Lung (tissue), 12 donors: ENCODE data around the gene ACACB. TPM values are rescaled to one million over a fixed set of nuclear protein-coding genes. Genes with fewer than 3 reads are reported as not detected.

Experiments used
- ATAC-seq: fragments of 200-7000 bp; cut with Tn5 transposase; one replicate; pipeline ENCODE4 v1.9.1; 2020; ENCODE audit warnings: moderate number of reproducible peaks; ENCODE audit not compliant: insufficient read depth, low FRiP score
- DNase-seq, 3 donors: peaks; one replicate each; pipeline ENCODE4 v3.0.0-alpha.2; 2013 to 2017
- H3K27ac ChIP-seq, 2 donors: one replicate each; pipeline ENCODE4 v1.5.1; 2013; ENCODE audit warnings: mild to moderate bottlenecking in 2 of 2, moderate library complexity in 2 of 2, control low read depth in 1 of 2, inconsistent platforms in 1 of 2, low read depth in 1 of 2, low read length in 1 of 2
- H3K27me3 ChIP-seq, 3 donors: one replicate each; pipeline ENCODE4 v1.5.1; 2013; ENCODE audit warnings: low read length in 2 of 3; ENCODE audit not compliant: control insufficient read depth in 3 of 3, insufficient read depth in 3 of 3
- H3K36me3 ChIP-seq, 4 donors: one replicate each; pipeline ENCODE4 v1.5.1; 2013; ENCODE audit warnings: low read length in 4 of 4, mild to moderate bottlenecking in 1 of 4, moderate library complexity in 1 of 4; ENCODE audit not compliant: control insufficient read depth in 4 of 4, insufficient read depth in 4 of 4
- H3K4me1 ChIP-seq, 5 donors: one replicate each; pipeline ENCODE4 v1.5.1; 2013; ENCODE audit warnings: low read length in 5 of 5, mild to moderate bottlenecking in 2 of 5, moderate library complexity in 1 of 5; ENCODE audit not compliant: control insufficient read depth in 5 of 5, insufficient read depth in 5 of 5
- H3K4me3 ChIP-seq: one replicate; pipeline ENCODE4 v1.5.1; 2013; ENCODE audit warnings: mild to moderate bottlenecking, control low read depth, moderate library complexity
- H3K9ac ChIP-seq, 2 donors: one replicate each; pipeline ENCODE4 v1.5.1; 2013; ENCODE audit warnings: low read length in 2 of 2, control low read depth in 1 of 2; ENCODE audit not compliant: insufficient read depth in 1 of 2
- H3K9me3 ChIP-seq, 4 donors: one replicate each; pipeline ENCODE4 v1.5.1; 2013; ENCODE audit warnings: low read length in 3 of 4, mild to moderate bottlenecking in 1 of 4, moderate library complexity in 1 of 4; ENCODE audit not compliant: control insufficient read depth in 4 of 4, insufficient read depth in 3 of 4
- WGBS, 2 donors: extraction: QIAGEN DNeasy Blood & Tissue Kit; methylation state at CpG; one replicate each; pipeline ENCODE4 v1.1.7; 2013; 5-methylcytosine and 5-hydroxymethylcytosine counted together
- polyA plus RNA-seq, 2 donors: library from polyadenylated mRNA; stranded (reverse); fragments of 200-250 nt; gene quantifications; one replicate each; pipeline ENCODE4 v1.2.1, GENCODE V29; 2013
- total RNA-seq, 2 donors: library from RNA; depleted of rRNA in 1 of 2; stranded (reverse); fragments of >200 nt in 1 of 2; gene quantifications; one replicate each; pipeline ENCODE4 v1.2.1, GENCODE V29; 2014 to 2021
- TF ChIP-seq, protein P1 (sequence below): IDR thresholded peaks from 2 replicates; pipeline ENCODE4 v1.5.1; 2012; ENCODE audit warnings: mild to moderate bottlenecking; ENCODE audit errors: control extremely low read depth, extremely low read depth
- donor health status: control.
- donor health status: control.
- donor health status: Bipolar disorder and iron deficiency.
- donor health status: healthy.
- donor health status: DM: yes; HTN: yes; CAD: no.

The ACACB gene
- total and polyA plus RNA-seq, 4 donors = 2.9 to 24.5 (median 18.2) TPM

DNA sequence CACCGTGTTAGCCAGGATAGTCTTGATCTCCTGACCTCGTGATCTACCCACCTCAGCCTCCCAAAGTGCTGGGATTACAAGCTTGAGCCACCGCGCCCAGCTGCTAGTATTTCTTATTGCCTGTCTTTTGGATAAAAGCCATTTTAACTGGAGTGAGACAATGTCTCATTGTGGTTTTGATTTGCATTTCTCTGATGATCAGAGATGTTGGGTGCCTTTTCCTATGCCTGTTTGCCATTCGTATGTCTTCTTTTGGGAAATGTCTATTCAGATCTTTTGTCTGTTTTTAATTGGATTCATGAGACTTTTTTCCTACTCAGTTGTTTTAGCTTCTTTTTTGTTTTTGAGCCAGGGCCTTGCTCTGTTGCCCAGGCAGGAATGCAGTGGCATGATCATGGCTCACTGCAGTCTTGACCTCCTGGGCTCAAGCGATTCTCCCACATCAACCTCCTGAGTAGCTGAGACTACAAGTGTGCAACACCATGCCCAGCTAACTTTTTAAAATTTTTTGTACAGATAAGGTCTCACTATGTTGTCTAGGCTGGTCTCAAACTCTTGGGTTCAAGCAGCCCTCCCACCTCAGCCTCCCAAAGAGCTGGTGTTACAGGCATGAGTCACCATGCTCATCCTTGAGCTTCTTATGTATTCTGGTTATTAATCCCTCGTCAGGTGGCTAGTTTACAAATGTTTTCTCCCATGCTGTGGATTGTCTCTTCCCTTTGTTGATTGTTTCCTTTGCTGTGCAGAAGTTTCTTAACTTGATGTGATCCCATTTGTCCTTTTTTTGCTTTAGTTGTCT lies 65.9 kb downstream of the ACACB start:
- H3K4me3 ChIP-seq = no peak overlapping the region
- DNase-seq = no peak
- no peak overlapping the region for H3K27ac ChIP-seq
- H3K9ac ChIP-seq = no peak overlapping the region
- TF ChIP-seq, protein P1, sequence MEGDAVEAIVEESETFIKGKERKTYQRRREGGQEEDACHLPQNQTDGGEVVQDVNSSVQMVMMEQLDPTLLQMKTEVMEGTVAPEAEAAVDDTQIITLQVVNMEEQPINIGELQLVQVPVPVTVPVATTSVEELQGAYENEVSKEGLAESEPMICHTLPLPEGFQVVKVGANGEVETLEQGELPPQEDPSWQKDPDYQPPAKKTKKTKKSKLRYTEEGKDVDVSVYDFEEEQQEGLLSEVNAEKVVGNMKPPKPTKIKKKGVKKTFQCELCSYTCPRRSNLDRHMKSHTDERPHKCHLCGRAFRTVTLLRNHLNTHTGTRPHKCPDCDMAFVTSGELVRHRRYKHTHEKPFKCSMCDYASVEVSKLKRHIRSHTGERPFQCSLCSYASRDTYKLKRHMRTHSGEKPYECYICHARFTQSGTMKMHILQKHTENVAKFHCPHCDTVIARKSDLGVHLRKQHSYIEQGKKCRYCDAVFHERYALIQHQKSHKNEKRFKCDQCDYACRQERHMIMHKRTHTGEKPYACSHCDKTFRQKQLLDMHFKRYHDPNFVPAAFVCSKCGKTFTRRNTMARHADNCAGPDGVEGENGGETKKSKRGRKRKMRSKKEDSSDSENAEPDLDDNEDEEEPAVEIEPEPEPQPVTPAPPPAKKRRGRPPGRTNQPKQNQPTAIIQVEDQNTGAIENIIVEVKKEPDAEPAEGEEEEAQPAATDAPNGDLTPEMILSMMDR = no peak
- no peak for ATAC-seq
- H3K9me3 ChIP-seq = no peaks in the 10 kb centered on the region
- no peaks in the 10 kb centered on the region for H3K27me3 ChIP-seq
- peaks cover 9 to 42% (median 18%) of the 10 kb centered on the region in 4 donors for H3K36me3 ChIP-seq
- 96 to 97% methylated on average over 7 of the region's 7 CpGs for WGBS, 2 donors
- H3K4me1 ChIP-seq = no peaks in the 10 kb centered on the region

DNA sequence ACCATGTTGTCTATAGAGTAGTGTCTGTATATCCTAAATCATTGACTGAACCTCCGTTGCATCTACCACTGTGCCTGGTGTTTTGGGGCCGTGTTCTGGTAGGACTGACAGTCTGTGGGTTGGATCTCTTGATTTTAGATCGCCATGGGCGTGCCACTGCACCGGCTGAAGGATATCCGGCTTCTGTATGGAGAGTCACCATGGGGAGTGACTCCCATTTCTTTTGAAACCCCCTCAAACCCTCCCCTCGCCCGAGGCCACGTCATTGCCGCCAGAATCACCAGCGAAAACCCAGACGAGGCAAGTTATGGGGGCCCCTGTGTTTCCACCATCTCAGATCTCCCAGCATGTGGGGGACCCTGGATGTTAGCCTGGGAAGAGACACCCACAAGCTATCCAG lies 69.1 kb downstream of the ACACB start:
- H3K4me1 ChIP-seq = no peaks in the 10 kb centered on the region
- no peak for DNase-seq
- no peak overlapping the region for H3K9ac ChIP-seq
- ATAC-seq = no peak
- no peaks in the 10 kb centered on the region for H3K27me3 ChIP-seq
- no peak overlapping the region for H3K4me3 ChIP-seq
- no peak overlapping the region for H3K27ac ChIP-seq
- no peaks in the 10 kb centered on the region for H3K9me3 ChIP-seq
- 97% methylated on average over 12 of the region's 12 CpGs for WGBS, 2 donors
- peaks cover 10 to 29% (median 22%) of the 10 kb centered on the region in 4 donors for H3K36me3 ChIP-seq
- TF ChIP-seq, protein P1 = no peak

DNA sequence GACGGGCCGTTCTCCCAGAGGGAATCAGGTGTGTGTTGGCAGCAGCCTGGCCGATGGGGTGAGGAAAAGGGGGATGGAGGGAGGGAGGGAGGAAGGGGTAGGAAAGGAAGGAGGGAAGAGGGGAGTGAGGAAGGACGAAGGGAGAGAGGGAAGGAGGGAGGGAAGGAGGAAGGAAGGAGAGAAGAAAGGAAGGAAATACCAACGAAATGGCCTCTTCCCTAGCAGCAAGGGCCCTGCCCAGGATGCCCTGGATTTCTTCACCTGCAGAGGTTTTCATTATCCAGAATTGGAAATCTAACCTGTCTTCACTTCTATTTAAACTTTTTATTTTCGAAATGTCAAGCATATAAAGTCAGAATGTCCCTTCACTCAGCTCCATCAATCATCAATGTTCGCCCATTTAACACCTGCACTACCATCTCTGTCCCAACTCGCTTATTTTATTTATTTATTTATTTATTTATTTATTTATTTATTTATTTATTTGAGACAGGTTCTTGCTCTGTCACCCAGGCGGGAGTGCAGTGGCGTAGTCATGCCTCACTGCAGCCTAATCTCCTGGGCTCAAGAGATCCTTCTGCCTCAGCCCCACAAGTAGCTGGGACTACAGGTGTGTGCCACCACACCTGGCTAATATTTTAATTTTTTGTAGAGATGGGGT lies 70.7 kb downstream of the ACACB start:
- no peak for ATAC-seq
- TF ChIP-seq, protein P1 = no peak
- Histone ChIP-seq H3K36me3 (peaks cover 18 to 33% (median 24%) of the 10 kb centered on the region in 4 donors), H3K27ac (no peak overlapping the region), H3K9me3 (no peaks in the 10 kb centered on the region), H3K4me1 (no peaks in the 10 kb centered on the region), H3K9ac (no peak overlapping the region), H3K27me3 (no peaks in the 10 kb centered on the region), H3K4me3 (no peak overlapping the region)
- no peak for DNase-seq
- 82 to 87% methylated on average over 10 of the region's 10 CpGs for WGBS, 2 donors
